D721Med (cell line): ENCODE results near the gene ADAM33.

ENCODE experiments used
- DNase-seq: peaks from one replicate; pipeline ENCODE4 v3.0.0; 2011; ENCODE audit warnings: low spot score; ENCODE audit not compliant: insufficient read length
- FAIRE-seq: peaks from 2 replicates; lab custom pipeline; 2011; peaks lifted over from hg19 to GRCh38; lab: Jason Lieb, UNC
- TF ChIP-seq, protein P1 (sequence below): IDR thresholded peaks from 2 replicates; pipeline ENCODE4 v1.5.1; 2012; ENCODE audit warnings: mild to moderate bottlenecking, control low read depth; ENCODE audit not compliant: insufficient read depth; ENCODE audit errors: missing control alignments

Gene ADAM33

DNA sequence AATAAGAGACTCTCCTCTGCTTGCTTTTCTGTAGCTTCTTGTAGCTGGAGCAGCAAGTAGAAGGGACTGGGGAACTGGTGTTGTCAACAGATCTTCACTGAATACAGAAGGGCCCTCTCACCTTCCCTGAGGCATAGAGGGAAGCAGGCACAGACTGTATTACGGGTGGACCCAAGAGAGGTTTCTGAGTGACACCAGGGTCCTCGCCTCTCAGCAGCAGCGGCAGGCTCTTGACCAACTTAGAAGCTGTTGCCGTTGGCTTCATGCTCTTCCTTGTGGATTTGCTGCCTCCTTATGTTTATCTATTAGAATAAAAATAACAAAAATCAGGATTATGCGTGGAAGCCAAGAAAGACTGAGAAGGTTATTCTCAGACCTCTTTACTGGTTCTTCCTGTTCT lies 50.3 kb downstream of the ADAM33 start:
- FAIRE-seq: no peak
- TF ChIP-seq, protein P1, sequence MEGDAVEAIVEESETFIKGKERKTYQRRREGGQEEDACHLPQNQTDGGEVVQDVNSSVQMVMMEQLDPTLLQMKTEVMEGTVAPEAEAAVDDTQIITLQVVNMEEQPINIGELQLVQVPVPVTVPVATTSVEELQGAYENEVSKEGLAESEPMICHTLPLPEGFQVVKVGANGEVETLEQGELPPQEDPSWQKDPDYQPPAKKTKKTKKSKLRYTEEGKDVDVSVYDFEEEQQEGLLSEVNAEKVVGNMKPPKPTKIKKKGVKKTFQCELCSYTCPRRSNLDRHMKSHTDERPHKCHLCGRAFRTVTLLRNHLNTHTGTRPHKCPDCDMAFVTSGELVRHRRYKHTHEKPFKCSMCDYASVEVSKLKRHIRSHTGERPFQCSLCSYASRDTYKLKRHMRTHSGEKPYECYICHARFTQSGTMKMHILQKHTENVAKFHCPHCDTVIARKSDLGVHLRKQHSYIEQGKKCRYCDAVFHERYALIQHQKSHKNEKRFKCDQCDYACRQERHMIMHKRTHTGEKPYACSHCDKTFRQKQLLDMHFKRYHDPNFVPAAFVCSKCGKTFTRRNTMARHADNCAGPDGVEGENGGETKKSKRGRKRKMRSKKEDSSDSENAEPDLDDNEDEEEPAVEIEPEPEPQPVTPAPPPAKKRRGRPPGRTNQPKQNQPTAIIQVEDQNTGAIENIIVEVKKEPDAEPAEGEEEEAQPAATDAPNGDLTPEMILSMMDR: no peak
- no peak for DNase-seq

DNA sequence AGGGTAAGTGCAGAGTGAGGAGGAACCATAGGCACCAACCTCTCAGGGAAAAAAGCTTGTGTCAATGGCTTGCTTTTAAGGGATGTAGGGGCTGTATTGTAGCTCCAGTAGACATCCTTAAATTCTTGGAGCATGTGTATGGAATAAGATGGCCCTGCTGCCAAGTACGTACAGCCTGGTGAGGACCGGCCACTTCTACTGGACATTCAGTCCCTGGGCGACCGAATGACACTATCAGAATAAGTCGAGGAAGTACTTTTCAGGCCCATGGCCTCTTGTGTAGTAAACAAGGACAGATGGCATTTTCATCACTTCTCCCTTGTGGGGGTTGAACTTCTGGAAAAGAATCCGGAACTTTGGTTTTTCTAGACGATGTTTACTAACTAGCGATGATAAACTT lies 51.4 kb downstream of the ADAM33 start:
- FAIRE-seq (no peak), DNase-seq (no peak)
- TF ChIP-seq, protein P1: no peak

DNA sequence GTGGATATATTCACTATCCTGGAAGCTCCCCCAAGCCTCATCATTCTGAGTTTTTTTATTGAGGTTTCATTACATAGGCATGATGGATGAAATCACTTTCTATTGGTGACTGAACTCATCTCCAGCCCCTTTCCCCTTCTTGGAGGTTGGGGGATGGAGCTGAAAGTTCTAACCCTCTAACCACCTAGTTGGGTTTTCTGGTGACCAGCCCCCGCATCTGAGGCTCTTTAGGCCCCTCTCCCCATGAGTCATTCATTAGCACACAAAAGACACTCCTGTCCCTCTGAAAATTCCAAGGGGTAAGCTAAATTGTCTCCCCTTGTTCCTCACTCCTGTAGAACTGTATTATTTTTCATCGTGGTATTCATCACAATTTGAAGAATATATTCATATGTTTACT lies 51.9 kb downstream of the ADAM33 start:
- TF ChIP-seq, protein P1: no peak
- FAIRE-seq: no peak

DNA sequence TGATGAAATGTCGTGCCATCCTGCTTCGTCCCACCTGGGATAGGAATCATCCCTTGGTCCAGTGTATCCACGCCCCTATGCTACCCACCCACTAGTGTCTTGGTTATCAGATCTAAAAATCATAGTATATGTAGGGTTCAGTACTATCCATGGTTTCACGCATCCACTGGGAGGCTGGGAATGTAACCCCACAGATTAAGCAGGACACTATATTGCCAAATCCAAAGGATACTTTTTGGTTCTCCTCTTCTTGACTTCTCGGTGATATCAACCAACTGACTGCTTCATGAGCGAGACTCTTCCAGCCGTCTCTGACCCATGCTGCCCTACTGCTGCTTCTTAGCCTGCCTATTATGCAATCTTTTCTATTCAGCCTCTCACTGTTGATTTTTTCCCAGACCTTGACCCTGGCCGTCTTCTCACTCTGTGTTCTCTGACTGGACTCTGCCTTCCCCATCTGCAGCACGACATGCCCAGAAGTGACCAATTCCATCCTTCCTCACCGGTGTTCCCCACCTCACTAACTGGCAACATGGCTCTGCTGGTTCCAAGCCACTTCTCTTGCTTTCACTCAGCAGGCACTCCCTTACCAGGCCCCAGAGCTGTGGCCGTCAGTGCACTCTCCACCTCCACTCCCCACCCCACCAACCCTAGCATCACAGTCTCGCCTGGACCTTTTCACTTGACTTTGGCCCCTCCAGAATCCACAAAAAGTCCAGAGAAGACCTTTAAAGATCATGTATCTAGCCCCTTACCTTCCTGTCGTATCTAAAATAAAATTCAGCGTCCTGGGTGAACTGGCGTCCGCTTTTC lies 53.1 kb downstream of the ADAM33 start:
- no peak for FAIRE-seq
- TF ChIP-seq, protein P1: no peak
- DNase-seq: no peak

More for the DNA sequence above, 51.9 kb downstream of the ADAM33 start:
- no peak for DNase-seq

DNA sequence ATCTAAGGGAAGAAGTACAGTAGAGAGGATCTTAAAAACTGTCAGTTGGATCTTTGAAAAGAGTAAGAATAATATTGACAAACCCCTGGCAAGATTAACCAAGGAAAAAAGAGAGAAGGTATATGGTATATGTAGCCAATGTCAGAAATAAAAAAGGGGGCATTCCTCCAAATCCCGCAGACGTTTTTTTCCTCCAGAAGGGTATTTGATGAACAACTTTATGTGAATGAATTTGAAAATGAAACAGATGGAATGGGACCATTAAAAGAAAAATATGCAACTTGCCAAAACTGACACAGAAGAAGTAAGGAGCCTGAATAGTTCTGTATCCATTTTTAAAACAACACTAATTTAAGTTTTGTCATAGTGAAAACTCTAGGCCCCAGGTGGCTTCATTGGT lies 54.3 kb downstream of the ADAM33 start:
- FAIRE-seq (no peak), DNase-seq (no peak)
- TF ChIP-seq, protein P1: no peak

DNA sequence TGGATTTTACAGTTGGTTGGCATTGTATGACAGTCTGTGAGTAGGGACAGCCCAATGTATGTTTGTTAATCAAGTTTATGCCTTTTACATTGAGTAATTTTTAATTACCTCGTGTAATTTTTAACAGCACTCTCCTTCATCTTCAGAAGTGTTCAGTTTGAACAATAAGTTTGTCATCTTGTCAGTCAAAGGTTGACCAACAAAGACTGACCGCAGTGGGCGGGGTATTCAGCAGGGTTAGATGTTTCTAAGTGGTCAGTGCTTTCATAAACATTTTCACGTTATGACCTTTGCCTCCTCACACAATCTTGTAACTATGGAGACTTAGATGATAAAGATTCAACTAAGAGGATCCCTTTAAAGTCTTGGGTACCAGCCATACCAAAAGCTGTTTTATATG lies 59.4 kb downstream of the ADAM33 start:
- FAIRE-seq (no peak), DNase-seq (no peak)
- TF ChIP-seq, protein P1: no peak

DNA sequence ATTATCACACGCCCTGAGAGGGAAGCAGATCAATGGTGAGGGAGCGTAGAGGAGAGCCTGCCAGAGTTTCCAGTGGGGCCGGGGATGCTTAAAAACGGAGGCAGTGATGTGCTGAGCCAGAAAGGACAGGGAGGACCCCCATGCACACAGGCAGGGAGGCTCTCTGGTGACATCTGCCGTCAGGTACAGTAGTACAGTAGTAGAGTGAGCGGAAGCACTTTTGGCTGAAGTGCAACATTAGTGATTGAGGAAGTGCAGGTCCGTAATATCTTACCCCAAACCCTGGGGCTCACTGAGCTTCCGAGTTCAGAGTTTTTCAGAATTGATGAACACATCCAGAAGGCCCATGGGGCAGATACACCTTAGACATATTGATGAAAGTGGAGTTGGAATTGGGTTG lies 60.7 kb downstream of the ADAM33 start:
- TF ChIP-seq, protein P1: no peak
- DNase-seq: no peak
- FAIRE-seq: no peak
